Stimulated activated naive CD4-positive, alpha-beta T cell treated with Interleukin-2 at 50 U/mL for 16 hours (primary cell): ENCODE results near the gene ABCA13.

Experiments
- DNase-seq: peaks from one replicate; lab custom pipeline; 2025; lab: John Stamatoyannopoulos, UW

Gene ABCA13

GRCh38 chr7:48245751-48246472 is 74.7 kb downstream of the ABCA13 start:
- DNase-seq: no peak

- DNase-seq: no peak
These were observed 77.9 kb downstream of the ABCA13 start for GRCh38 chr7:48249166-48249565.

GRCh38 chr7:48250441-48250951 is 79.2 kb downstream of the ABCA13 start:
- no peak for DNase-seq

GRCh38 chr7:48251766-48252165 is 80.5 kb downstream of the ABCA13 start:
- no peak for DNase-seq

- DNase-seq: no peak
These were observed 81.7 kb downstream of the ABCA13 start for GRCh38 chr7:48252995-48253394.

GRCh38 chr7:48255046-48255445 is 83.8 kb downstream of the ABCA13 start:
- DNase-seq: no peak

- no peak for DNase-seq
These were observed 88.4 kb downstream of the ABCA13 start for GRCh38 chr7:48259463-48260280.

GRCh38 chr7:48261696-48262095 is 90.4 kb downstream of the ABCA13 start:
- no peak for DNase-seq

- no peak for DNase-seq
These were observed 91.5 kb downstream of the ABCA13 start for GRCh38 chr7:48262606-48263310.

- DNase-seq: no peak
These were observed 92.0 kb downstream of the ABCA13 start for GRCh38 chr7:48263311-48263650.

- no peak for DNase-seq
These were observed 97.8 kb downstream of the ABCA13 start for GRCh38 chr7:48269066-48269465.

GRCh38 chr7:48274662-48275061 is 103.4 kb downstream of the ABCA13 start:
- DNase-seq: no peak

GRCh38 chr7:48279420-48279819 is 108.2 kb downstream of the ABCA13 start:
- no peak for DNase-seq

GRCh38 chr7:48280100-48280499 is 108.8 kb downstream of the ABCA13 start:
- no peak for DNase-seq

- no peak for DNase-seq
These were observed 114.1 kb downstream of the ABCA13 start for GRCh38 chr7:48285373-48285772.

GRCh38 chr7:48286836-48287235 is 115.6 kb downstream of the ABCA13 start:
- no peak for DNase-seq

- DNase-seq: no peak
These were observed 118.4 kb downstream of the ABCA13 start for GRCh38 chr7:48289656-48290055.

- no peak for DNase-seq
These were observed 121.7 kb downstream of the ABCA13 start for GRCh38 chr7:48292949-48293348.

- no peak for DNase-seq
These were observed 124.2 kb downstream of the ABCA13 start for GRCh38 chr7:48295296-48295971.

GRCh38 chr7:48296966-48297365 is 125.7 kb downstream of the ABCA13 start:
- no peak for DNase-seq

- DNase-seq: no peak
These were observed 127.5 kb downstream of the ABCA13 start for GRCh38 chr7:48298779-48299178.

GRCh38 chr7:48299580-48300169 is 128.4 kb downstream of the ABCA13 start:
- no peak for DNase-seq
